ENCODE results near the gene CADM1.

CADM1 gene

DNA sequence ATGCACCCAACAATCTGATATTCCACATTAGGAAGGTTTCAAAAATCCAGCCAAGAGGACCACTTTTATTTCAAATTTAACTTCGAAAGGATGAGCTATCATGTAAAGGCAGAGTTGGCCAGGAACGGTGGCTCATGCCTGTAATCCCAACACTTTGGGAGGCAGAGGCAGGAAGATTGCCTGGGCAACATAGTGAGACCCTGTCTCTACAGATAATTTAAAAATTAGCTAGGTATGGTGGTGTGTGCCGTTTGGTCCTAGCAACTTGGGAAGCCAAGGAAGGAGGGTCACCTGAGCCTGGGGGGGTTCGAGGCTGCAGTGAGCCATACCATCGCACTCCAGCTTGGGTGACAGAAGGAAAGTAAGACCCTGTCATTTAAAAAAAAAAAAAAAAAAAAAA lies 96.7 kb downstream of the CADM1 start:
- no peak for DNase-seq (ENCODE audit: low read depth in 2 of 2)

DNA sequence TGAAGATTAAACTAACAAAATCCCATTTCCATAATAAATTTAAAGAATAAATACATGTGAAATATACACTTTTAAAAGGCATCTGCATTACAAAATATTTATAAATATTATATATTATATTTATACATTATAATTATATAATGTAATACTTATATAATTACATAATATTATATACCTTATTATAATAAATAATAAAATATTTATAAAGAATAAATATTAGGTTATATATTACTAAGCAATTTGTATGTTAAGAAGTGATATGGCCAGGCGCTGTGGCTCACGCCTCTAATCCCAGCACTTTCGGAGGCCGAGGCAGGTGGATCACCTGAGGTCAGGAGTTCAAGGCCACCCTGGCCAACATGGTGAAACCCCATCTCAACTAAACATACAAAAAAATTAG lies 97.8 kb downstream of the CADM1 start:
- DNase-seq (ENCODE audit: low read depth in 2 of 2) = no peak

DNA sequence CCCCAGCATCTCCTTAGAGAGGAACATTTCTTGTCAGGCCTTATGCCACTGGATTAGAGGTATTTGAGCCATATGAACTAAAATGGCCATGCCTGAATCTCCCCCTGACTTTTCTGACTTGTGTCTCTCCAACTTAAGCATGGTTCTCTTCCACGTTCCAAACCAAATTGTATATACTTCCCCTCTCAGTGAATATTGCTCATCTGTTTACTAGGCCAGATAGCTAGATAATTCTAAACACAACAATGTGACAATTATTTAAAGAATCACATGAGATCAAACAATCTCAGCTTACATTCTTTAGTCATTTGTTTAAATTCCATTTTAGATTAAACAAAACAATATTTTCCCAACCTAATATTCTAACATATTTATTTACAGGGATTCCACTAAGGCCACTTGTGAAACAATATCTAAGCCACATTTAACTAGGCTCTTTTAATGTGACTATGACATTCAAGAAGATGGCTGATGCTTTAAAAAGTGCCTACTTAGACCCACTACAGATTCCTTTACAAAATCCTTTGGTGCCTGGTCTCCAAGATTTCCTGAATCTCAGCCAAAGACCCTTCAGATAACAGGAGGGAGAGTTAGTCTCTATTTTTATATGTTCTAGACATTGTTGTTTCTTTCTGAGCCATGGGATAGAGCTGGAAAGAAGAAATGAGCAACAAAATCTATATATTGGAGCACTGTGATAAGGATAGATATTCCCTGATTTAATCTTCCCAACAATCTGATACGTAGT lies 105.7 kb downstream of the CADM1 start:
- DNase-seq (ENCODE audit: low read depth in 2 of 2) = no peak

DNA sequence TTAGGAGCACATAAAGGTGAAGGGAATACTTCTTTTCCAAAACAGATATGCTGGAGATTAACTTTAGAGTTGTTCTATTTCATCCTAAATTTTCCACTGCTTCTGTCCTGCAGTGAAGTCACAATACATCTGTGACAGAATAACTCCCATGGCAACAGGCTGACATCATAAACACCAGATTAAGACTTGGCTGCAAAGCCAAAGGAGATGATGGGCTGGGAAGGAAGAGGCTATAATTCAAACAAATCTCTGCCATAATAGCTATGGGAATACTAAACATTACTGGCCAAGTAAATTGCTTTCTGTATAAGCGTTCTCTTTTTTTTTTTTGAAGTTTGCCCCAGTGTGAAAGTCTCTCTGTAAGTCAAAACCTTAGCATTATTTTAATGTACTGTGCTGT lies 107.7 kb downstream of the CADM1 start:
- no peak for DNase-seq (ENCODE audit: low read depth in 2 of 2)

DNA sequence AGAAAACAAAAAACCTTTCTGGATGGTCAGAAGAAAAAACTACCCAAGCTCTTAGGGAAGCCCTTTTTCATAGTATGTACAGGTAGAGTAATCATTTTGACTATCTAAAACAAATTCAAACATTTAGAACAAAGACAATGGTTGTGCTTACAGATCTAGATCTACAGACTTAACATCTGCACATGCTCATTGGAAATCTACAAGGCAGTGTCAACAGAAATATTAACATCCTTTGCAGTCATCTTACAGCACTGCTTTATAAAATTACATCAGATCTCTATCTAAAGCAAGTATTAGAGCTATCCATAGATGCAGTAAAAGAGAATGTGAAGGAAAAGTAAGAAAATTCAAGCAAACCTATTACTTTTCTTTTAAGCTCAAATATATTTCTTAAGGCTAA lies 110.3 kb downstream of the CADM1 start:
- no peak for DNase-seq (ENCODE audit: low read depth in 2 of 2)

DNA sequence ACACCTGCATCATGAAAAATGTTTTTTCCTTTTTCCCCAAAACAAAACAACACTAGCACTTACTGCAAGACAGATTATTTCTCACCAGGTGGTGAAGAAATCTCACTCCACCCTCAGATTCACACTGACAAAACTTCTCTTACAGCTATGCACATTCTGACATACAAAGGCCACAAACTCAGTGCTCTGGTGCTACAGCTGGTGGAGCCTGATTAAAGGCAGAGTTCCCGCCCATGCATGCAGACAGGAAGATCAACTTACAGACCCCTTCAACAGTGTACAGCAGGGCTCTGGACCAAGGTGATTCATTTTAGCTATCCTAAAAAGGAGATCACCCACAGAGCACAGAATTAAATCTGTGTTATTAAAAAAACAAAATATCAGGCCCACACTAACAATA lies 112.6 kb downstream of the CADM1 start:
- DNase-seq (ENCODE audit: low read depth in 2 of 2) = no peak

DNA sequence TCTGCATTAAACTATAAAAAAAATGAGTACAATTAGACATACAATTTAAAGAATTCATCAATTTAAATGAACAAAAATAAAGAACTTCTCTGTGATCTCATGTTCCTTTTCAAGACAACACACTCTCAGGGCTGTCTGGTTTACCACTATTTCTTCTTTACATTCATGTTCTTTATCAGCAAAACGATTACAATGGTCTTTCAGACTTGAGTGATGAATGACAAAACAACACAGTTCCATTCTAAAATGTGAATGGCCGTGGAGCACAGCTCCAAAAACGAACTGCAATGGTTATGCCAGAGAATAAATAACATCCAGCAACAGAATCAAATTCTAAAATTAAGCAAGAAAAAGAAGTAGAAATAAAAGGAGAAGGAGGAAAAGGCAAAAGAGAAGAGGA lies 113.1 kb downstream of the CADM1 start:
- DNase-seq (ENCODE audit: low read depth in 2 of 2) = no peak

DNA sequence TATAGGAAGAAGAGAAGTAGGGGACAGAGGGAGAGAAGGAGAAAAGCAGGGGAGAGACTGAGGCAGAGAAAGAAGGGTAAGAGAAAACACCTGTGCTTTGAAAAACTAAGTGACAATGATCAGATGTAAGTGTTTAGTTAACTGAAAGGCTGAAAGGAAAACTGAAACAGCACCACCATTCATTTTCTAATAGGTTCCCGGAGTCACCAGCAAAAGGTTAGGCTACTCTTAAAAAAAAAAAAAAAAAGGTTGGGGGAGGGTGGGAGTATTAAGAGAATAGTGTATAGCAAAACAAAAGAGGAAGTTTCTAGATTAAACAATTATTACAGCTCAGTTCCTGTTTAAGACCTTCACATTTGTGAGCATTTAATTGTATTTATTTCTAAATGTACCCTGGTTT lies 113.8 kb downstream of the CADM1 start:
- no peak for DNase-seq (ENCODE audit: low read depth in 2 of 2)

DNA sequence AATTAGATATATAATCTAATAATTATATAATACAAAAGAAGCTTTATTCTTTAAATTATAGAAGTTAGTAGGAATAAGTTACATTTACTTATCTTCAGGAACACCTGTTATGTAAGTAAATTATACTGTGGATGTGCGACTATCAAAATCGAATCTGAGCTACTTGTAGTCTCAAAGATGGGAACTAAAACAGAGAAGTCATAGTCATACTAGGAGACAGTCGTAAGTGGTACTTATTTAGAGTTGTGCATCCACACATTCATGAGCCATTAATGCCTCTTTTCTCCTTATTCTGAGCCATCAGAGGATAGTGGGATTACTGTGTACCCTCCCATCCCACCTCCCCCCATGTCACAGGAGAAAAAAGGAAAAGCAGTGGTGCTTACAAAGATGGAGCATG lies 114.4 kb downstream of the CADM1 start:
- no peak for DNase-seq (ENCODE audit: low read depth in 2 of 2)

DNA sequence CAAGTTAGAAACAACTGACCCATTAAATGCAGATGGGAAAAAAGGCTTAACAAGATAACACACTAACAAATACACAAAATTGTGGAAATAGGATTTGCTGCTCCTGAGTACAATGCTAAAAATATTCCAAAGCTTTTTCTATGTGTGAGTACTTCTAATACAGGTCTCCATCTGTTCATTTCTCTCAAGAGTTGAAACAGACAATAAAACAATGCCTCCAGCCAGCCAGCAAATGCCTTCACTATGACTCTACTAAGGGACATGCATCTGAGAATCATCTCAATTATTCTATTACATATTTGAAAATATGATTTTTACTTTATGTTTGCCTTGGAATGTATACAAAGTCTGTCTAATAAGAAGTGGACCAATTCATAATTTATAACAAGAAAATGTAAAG lies 119.0 kb downstream of the CADM1 start:
- DNase-seq (ENCODE audit: low read depth in 2 of 2) = no peak

DNA sequence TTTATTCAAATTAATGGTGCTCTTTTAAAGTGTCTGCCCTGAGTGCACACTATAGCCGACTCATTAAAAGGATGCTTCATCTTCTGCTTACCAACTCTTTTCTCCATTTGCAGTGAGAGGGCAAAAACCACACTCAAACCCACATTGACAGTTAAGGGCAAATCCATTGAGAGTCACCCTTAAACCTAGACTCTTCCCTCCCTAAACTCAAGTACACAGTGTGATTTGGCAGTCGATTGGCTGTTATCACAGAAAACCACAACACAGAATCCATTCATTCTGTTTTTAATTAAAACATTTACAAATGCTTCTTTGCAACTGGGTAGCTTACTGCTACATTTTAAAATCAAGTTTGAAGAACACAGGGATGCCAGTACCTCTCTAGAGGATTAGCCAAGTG lies 120.0 kb downstream of the CADM1 start:
- DNase-seq (ENCODE audit: low read depth in 2 of 2) = no peak

DNA sequence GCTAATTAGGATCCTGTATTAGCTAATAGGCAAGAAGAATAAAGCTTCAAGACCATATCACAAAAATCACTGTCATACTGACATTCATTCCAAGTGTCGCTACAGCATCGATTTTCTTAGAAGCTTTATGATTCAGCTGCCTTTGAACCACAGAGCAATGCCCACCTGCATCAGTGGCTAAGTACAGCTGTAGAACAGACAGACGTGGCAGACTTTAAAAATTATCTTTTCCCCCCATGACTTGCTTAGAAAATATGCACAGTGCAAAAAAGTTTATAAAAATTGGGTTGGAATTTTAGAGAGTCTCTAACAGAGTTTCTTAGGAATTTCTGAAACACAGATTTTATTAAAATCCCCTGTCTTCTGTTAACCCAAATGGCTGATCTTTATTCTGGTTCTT lies 120.8 kb downstream of the CADM1 start:
- DNase-seq (ENCODE audit: low read depth in 2 of 2) = no peak

DNA sequence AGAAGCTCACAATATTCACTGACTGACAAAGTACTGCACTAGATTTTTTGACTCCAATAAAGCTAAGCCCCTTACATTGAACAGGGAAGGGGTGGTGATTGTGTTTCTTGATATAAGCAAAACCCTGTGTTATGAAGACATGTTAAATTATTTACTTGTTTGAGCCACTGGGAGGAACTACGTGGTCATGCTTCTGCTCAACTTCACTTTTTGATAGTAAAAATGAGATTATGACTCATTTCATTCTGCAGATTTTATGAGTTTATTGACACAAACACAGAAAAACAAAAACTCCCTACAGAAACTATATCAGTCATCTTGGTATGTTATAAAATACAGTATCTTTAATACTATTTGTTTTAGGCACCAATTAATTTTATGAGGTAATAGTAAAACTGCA lies 124.7 kb downstream of the CADM1 start:
- no peak for DNase-seq (ENCODE audit: low read depth in 2 of 2)

DNA sequence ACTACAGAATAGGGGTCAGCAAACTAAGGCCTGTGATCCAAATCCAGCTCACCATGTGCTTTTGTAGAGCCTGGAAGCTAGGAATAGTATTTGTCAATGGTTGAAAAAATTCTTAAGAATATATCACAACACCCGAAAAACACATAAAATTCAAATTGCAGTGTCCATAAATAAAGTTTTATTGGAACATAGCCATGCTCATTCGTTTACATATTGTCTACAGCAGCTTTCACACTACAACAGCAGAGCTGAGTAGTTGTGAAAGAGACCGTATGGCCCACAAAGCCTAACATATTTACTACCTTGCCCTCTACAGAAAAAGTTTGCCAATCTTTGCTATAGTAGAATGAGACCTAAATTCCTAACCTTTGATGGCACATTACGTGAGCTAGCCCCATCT lies 125.7 kb downstream of the CADM1 start:
- DNase-seq (ENCODE audit: low read depth in 2 of 2) = no peak

DNA sequence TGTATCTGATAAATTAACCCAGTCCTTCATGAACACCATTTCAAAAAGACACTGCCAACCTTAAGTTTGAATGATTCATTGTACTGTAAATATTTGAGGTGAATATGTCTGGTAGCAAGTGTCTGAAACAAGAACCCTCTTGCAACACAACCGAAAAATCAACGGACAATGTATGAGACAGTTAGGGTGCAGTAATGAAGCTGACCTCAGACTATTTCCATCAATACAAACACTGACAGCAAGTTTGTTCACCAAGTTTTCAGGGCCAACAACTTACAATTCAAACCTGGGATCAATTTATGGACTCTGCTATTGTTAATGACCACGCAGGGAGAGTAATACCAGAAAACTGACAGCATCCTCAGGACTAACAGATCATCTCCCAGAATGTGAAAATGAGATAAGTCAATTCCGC lies 126.3 kb downstream of the CADM1 start:
- DNase-seq (ENCODE audit: low read depth in 2 of 2) = no peak

DNA sequence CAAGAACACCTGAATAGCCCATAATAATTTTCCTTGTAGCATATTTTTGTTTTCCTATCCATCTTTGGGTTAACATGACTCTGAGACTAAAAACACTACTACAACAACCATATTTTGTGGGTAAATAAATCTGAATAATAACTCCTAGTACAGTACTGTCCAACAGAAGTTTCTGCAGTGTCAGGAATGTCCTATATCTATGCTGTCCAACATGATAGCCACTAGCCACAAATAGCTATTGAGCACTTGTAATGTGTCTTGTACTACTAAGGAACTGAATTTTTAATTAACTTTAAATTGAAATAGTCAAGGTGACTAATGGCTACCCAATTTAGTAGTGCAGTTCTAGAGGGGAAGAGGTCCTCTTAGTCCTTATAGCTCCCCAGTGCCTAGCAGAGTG lies 135.6 kb downstream of the CADM1 start:
- no peak for DNase-seq (ENCODE audit: low read depth in 2 of 2)

DNA sequence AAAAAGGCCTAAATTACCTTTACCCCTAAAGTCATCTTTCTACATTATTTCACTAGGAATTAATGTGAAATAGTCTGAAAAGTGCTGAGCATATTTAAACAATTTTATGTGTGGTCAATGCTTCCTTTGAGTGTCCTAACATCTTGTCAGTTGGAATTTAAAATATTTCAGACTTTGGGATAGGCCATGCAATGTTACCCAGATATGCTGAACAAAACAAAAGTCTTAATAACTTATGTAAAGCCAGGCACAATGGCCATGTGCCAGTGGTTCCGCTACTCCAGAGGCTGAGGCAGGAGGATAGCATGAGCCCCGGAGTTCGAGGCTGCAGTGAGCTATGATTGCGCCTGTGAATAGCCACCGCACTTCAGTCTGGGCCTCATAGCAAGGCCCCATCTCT lies 137.4 kb downstream of the CADM1 start:
- no peak for DNase-seq (ENCODE audit: low read depth in 2 of 2)

DNA sequence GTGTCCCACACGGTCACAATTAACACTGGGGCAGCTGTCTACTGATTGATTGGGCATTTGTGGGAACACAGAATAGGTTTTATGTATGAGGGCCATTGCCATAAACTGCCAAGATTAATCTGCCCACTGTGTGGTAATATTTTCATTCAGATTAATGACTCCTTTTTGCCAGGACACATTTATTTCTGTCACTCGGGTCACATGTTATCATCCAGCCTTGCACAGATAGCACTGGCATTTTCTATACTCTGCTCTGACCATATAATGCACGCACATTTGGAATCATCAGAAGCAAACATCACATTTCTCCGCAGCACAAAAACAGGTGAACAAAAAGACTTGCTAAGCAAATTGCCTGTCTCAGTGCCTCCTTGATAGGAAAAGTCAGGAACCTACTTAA lies 138.3 kb downstream of the CADM1 start:
- DNase-seq (ENCODE audit: low read depth in 2 of 2) = no peak

DNA sequence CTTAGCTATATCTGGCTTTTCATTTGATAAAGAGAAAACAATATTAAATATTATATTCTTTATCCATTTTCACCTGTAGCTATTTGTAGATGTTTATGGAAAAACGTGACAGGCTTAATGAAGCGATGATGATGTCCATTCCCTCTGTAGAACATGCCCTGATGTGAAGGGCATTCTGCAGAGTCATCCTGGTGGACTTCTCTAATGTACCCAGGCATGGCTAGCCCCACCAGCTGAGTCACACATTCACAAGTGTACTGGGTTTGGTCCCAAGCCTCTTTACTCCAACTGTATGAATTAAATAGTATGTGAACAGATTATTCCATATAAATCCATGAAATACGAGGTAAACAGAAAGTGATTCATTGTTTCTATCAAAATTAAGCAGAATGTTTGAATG lies 139.3 kb downstream of the CADM1 start:
- DNase-seq (ENCODE audit: low read depth in 2 of 2) = no peak

DNA sequence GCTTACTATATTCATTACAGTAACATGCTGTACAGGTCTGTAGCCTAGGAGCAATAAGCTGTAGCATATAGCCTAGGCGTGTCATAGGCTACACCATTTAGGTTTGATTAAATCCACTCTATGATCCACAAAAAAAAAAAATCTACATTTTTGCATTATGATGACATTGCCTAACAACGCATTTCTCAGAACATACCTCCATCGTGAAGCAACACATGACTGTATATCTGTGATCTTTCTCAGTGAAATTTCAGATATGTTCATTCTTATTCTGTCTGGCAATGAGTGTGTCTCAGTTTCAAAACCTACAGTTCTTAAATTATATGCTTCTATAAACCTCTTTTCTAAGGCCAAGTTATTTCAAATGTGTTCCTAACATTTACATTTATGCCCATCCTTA lies 140.3 kb downstream of the CADM1 start:
- no peak for DNase-seq (ENCODE audit: low read depth in 2 of 2)

DNA sequence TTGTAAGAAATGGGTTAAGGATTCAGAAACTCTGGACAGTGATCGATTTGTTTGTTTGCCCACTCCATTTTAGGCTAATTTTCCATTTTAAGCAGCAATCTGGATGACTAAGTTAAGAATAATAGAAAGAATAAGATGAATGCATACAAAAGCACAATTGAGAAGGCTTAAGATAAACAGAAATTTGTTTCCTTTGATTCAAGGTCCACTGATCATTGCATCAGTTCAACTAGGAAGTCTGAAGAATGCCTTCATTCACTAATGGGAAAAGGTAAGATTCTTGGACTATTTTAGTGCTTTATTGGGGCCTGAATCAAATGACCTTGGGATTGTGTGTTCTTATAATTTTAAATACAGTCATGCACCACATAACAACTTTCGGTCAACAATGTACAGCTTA lies 140.8 kb downstream of the CADM1 start:
- no peak for DNase-seq (ENCODE audit: low read depth in 2 of 2)

DNA sequence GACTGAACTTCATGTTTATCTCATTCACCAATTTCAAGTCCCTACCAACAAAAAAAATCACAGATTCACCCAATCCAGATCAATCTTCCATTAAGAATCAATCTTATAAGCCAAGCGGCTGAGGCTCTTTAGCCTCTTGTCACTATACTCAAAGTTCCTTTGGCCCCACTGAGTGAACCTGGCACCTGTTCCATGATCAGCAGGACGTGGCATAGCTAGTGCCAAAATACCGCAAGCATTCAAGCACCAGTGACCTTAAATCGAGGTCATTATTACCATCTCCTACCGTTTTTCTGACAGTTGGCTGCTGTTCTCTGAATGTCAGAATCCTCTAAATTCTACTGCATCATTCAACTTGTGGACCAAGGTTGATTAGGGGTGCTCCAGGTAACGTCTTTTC lies 141.2 kb downstream of the CADM1 start:
- DNase-seq (ENCODE audit: low read depth in 2 of 2) = no peak

DNA sequence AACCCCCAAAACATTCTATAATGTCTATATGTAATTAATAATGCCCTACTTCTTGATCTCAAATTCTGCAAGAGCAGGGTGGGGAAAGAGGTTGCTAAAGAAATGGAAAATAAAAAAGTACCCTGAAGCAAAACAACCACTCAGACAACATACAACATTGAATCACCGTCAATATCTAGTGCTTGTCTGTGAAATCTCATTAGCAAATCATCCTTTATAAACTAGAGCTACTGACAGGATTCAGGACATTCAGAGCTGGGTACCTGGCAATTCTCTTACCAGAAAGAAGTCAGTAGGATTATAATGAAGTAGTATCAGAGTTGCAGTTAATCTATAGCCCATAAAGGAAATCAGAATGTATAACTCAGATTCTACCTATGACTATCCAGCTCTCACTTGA lies 143.2 kb downstream of the CADM1 start:
- no peak for DNase-seq (ENCODE audit: low read depth in 2 of 2)

DNA sequence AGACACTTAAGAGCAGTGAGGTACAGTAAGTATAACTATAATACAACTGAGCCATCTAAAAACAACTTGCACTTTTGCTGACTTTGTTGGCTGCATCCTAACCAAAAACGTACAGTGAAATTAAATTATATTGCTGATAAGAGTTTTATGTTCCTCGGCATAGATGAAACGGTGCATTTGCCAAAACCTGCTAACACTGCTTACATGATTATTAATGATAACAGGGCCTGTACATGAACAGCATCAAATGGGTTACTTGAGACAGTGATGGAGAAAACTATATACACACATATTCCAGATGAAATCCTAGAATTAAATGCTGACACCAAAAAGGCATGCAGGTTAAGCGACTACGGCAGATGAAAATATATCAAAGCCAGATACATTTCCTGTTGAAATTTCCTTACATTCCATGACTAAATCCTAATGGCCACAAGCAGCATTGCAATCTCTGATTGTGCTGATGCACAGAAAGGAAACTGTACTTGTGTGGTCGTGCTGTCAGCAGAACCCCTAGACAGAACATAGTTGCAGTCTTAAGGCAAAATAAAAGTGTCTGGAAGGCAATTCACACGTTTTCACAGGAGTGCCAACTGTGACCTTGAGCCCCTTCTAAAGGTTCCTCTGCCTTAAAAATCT lies 143.9 kb downstream of the CADM1 start:
- DNase-seq (ENCODE audit: low read depth in 2 of 2) = no peak
